ENCODE data around the gene NMNAT2.
A peak's percentile ranks its signal among the peaks of the same experiment; 100 is the strongest.

NMNAT2 gene

GRCh38 chr1:183233113-183233512 is 185.1 kb downstream of the NMNAT2 start:
- DNase-seq: no peak

- no peak for DNase-seq
Measured at GRCh38 chr1:183231545-183231944, 186.6 kb downstream of the NMNAT2 start.

GRCh38 chr1:183230413-183230812 is 187.8 kb downstream of the NMNAT2 start:
- DNase-seq: no peak

GRCh38 chr1:183228347-183229220 is 189.6 kb downstream of the NMNAT2 start:
- no peak for DNase-seq

GRCh38 chr1:183227422-183228346 is 190.5 kb downstream of the NMNAT2 start:
- DNase-seq: no peak

GRCh38 chr1:183226963-183227362 is 191.2 kb downstream of the NMNAT2 start:
- DNase-seq: no peak

GRCh38 chr1:183226361-183226760 is 191.8 kb downstream of the NMNAT2 start:
- DNase-seq: no peak

- no peak for DNase-seq
Measured at GRCh38 chr1:183223467-183223866, 194.7 kb downstream of the NMNAT2 start.

- DNase-seq: no peak
Measured at GRCh38 chr1:183222909-183223308, 195.3 kb downstream of the NMNAT2 start.

- DNase-seq: no peak
Measured at GRCh38 chr1:183219616-183220009, 198.6 kb downstream of the NMNAT2 start.

GRCh38 chr1:183218971-183219615 is 199.1 kb downstream of the NMNAT2 start:
- DNase-seq: peak; percentile 65

GRCh38 chr1:183218027-183218618 is 200.1 kb downstream of the NMNAT2 start:
- peak; percentile 53 for DNase-seq

GRCh38 chr1:183215936-183216335 is 202.2 kb downstream of the NMNAT2 start:
- no peak for DNase-seq

GRCh38 chr1:183215076-183215720 is 203.0 kb downstream of the NMNAT2 start:
- DNase-seq: no peak

GRCh38 chr1:183214021-183214970 is 203.9 kb downstream of the NMNAT2 start:
- DNase-seq: no peak

GRCh38 chr1:183212870-183213269 is 205.3 kb downstream of the NMNAT2 start:
- no peak for DNase-seq

GRCh38 chr1:183210681-183211080 is 207.5 kb downstream of the NMNAT2 start:
- no peak for DNase-seq

- DNase-seq: no peak
Measured at GRCh38 chr1:183209533-183210158, 208.5 kb downstream of the NMNAT2 start.

GRCh38 chr1:183206538-183207122 is 211.6 kb downstream of the NMNAT2 start:
- no peak for DNase-seq

GRCh38 chr1:183205196-183205781 is 212.9 kb downstream of the NMNAT2 start:
- no peak for DNase-seq

All from DMS79 (cell line).